ENCODE data around the gene MRNIP.
"Not testable (repeated sequence)": the region's sequence is repeated elsewhere in the genome, so short reads cannot be mapped to it uniquely, and the experiment has no call there.

Gene MRNIP

GRCh38 chr5:179872828-179873575 lies 14.4 kb upstream of the MRNIP start:
- TF ChIP-seq EZH2phosphoT487 (conservative IDR thresholded peaks at IDR 0.05; ENCODE audit: low read length): no peak
- no peak for TF ChIP-seq CTCF (IDR thresholded peaks at IDR 0.05; ENCODE audit: insufficient read depth, low read length, poor library complexity, severe bottlenecking)
- H3K27ac ChIP-seq (ENCODE audit: low read depth, low read length): no peak overlapping the region
- no peaks in the 10 kb centered on the region for H3K79me2 ChIP-seq (ENCODE audit: insufficient read depth, low read length)
- H3K9me2 ChIP-seq (replicated peaks; ENCODE audit: insufficient read depth, low read length): no peaks in the 10 kb centered on the region
- no peaks in the 10 kb centered on the region for H3K27me3 ChIP-seq (ENCODE audit: low read length)
- H3K4me3 ChIP-seq (ENCODE audit: insufficient read depth, low read length, poor library complexity, severe bottlenecking): no peak overlapping the region
- no peak overlapping the region for H3K4me2 ChIP-seq (ENCODE audit: low read depth, low read length, poor library complexity, severe bottlenecking)
- no peaks in the 10 kb centered on the region for H3F3A ChIP-seq (ENCODE audit: insufficient read depth)
- no peaks in the 10 kb centered on the region for H3K9me3 ChIP-seq (ENCODE audit: insufficient read depth, low read length)
- H3K9ac ChIP-seq (ENCODE audit: low read length): no peak overlapping the region
- no peak overlapping the region for H2AFZ ChIP-seq (ENCODE audit: low read depth, low read length, severe bottlenecking)
- H3K36me3 ChIP-seq (ENCODE audit: low read length): no peaks in the 10 kb centered on the region
- no peaks in the 10 kb centered on the region for H4K20me1 ChIP-seq (ENCODE audit: low read depth, low read length)

GRCh38 chr5:179872055-179872827 lies 13.6 kb upstream of the MRNIP start:
- Histone ChIP-seq H4K20me1 (ENCODE audit: low read depth, low read length) (no peaks in the 10 kb centered on the region), H3K4me3 (ENCODE audit: insufficient read depth, low read length, poor library complexity, severe bottlenecking) (no peak overlapping the region), H2AFZ (ENCODE audit: low read depth, low read length, severe bottlenecking) (no peak overlapping the region), H3K79me2 (ENCODE audit: insufficient read depth, low read length) (no peaks in the 10 kb centered on the region), H3K9me2 (replicated peaks; ENCODE audit: insufficient read depth, low read length) (no peaks in the 10 kb centered on the region), H3K9ac (ENCODE audit: low read length) (no peak overlapping the region), H3F3A (ENCODE audit: insufficient read depth) (no peaks in the 10 kb centered on the region), H3K9me3 (ENCODE audit: insufficient read depth, low read length) (no peaks in the 10 kb centered on the region), H3K27ac (ENCODE audit: low read depth, low read length) (no peak overlapping the region), H3K36me3 (ENCODE audit: low read length) (no peaks in the 10 kb centered on the region), H3K4me2 (ENCODE audit: low read depth, low read length, poor library complexity, severe bottlenecking) (no peak overlapping the region), H3K27me3 (ENCODE audit: low read length) (no peaks in the 10 kb centered on the region)
- TF ChIP-seq CTCF (IDR thresholded peaks at IDR 0.05; ENCODE audit: insufficient read depth, low read length, poor library complexity, severe bottlenecking): no peak
- TF ChIP-seq EZH2phosphoT487 (conservative IDR thresholded peaks at IDR 0.05; ENCODE audit: low read length): no peak

GRCh38 chr5:179871533-179871932 lies 12.9 kb upstream of the MRNIP start:
- H3K27ac ChIP-seq (ENCODE audit: low read depth, low read length); H3K36me3 ChIP-seq (ENCODE audit: low read length); H3K27me3 ChIP-seq (ENCODE audit: low read length); H3K4me2 ChIP-seq (ENCODE audit: low read depth, low read length, poor library complexity, severe bottlenecking); H2AFZ ChIP-seq (ENCODE audit: low read depth, low read length, severe bottlenecking); H4K20me1 ChIP-seq (ENCODE audit: low read depth, low read length); H3K79me2 ChIP-seq (ENCODE audit: insufficient read depth, low read length); H3K9me2 ChIP-seq (replicated peaks; ENCODE audit: insufficient read depth, low read length); H3K4me3 ChIP-seq (ENCODE audit: insufficient read depth, low read length, poor library complexity, severe bottlenecking); H3F3A ChIP-seq (ENCODE audit: insufficient read depth); H3K9ac ChIP-seq (ENCODE audit: low read length); H3K9me3 ChIP-seq (ENCODE audit: insufficient read depth, low read length): not testable (repeated sequence)

- Histone ChIP-seq H3K9me3 (ENCODE audit: insufficient read depth, low read length) (no peaks in the 10 kb centered on the region), H3K27ac (ENCODE audit: low read depth, low read length) (no peak overlapping the region), H2AFZ (ENCODE audit: low read depth, low read length, severe bottlenecking) (no peak overlapping the region), H3K9me2 (replicated peaks; ENCODE audit: insufficient read depth, low read length) (no peaks in the 10 kb centered on the region), H3F3A (ENCODE audit: insufficient read depth) (no peaks in the 10 kb centered on the region), H3K79me2 (ENCODE audit: insufficient read depth, low read length) (no peaks in the 10 kb centered on the region), H3K4me3 (ENCODE audit: insufficient read depth, low read length, poor library complexity, severe bottlenecking) (no peak overlapping the region), H3K27me3 (ENCODE audit: low read length) (no peaks in the 10 kb centered on the region), H3K9ac (ENCODE audit: low read length) (no peak overlapping the region), H4K20me1 (ENCODE audit: low read depth, low read length) (no peaks in the 10 kb centered on the region), H3K4me2 (ENCODE audit: low read depth, low read length, poor library complexity, severe bottlenecking) (no peak overlapping the region), H3K36me3 (ENCODE audit: low read length) (no peaks in the 10 kb centered on the region)
- TF ChIP-seq CTCF (IDR thresholded peaks at IDR 0.05; ENCODE audit: insufficient read depth, low read length, poor library complexity, severe bottlenecking): no peak
- TF ChIP-seq EZH2phosphoT487 (conservative IDR thresholded peaks at IDR 0.05; ENCODE audit: low read length): no peak
These were observed 12.3 kb upstream of the MRNIP start for GRCh38 chr5:179870952-179871351.

Measured in SU-DHL-6 (cell line).